H1 (cell line): Measurements from ENCODE around the gene PLIN4. TPM values are rescaled to one million over a fixed set of nuclear protein-coding genes. Genes with fewer than 3 reads are reported as not detected.

Source experiments
- BACH1 ChIP-seq: IDR thresholded peaks from 2 replicates; pipeline ENCODE4 v1.6.1; 2012; ENCODE audit warnings: low read length, improper control_type of control experiment
- BRCA1 ChIP-seq: IDR thresholded peaks from 2 replicates; pipeline ENCODE4 v1.6.1; 2012; ENCODE audit warnings: low read depth, low read length, improper control_type of control experiment
- CHD7 ChIP-seq: fragments of 300-600 bp; sonication (generic); IDR thresholded peaks from 2 replicates; pipeline ENCODE4 v1.7.1; 2012; ENCODE audit warnings: low read length, moderate library complexity, mild to moderate bottlenecking, inconsistent platforms; ENCODE audit not compliant: insufficient replicate concordance
- CREB1 ChIP-seq: IDR thresholded peaks from 2 replicates; pipeline ENCODE4 v1.6.1; 2012; ENCODE audit warnings: inconsistent platforms
- NANOG ChIP-seq: IDR thresholded peaks from 2 replicates; pipeline ENCODE4 v1.6.1; 2011; ENCODE audit warnings: low read length, low read depth, mild to moderate bottlenecking, inconsistent platforms; ENCODE audit not compliant: insufficient read depth, poor library complexity, severe bottlenecking
- POLR2A ChIP-seq, 2 experiments: IDR thresholded peaks; 1 replicate in 1 of 2; 2 replicates in 1 of 2; pipeline ENCODE4 v1.6.1; 2011; ENCODE audit warnings: low read depth in 2 of 2, low read length in 2 of 2, mild to moderate bottlenecking in 2 of 2; ENCODE audit errors: control extremely low read depth in 1 of 2
- POU5F1 ChIP-seq: IDR thresholded peaks from 2 replicates; pipeline ENCODE4 v1.6.1; 2011; ENCODE audit warnings: low read depth, mild to moderate bottlenecking, low read length, moderate library complexity
- TCF12 ChIP-seq: IDR thresholded peaks from 2 replicates; pipeline ENCODE4 v1.6.1; 2011; ENCODE audit warnings: low read depth, mild to moderate bottlenecking, low read length
- polyA plus RNA-seq, 7 experiments: library from polyadenylated mRNA; depleted of rRNA in 3 of 7; stranded (reverse) in 5 of 7; unstranded in 2 of 7; fragments of >200 nt in 5 of 7; fragments of 200-250 nt in 2 of 7; gene quantifications; 1 replicate in 5 of 7; 2 replicates in 1 of 7; 4 replicates in 1 of 7; pipeline versions ENCODE4 v1.2.1 to v1.2.3, GENCODE V29; 2011 to 2013; ENCODE audit warnings: missing spikeins in 2 of 7, mixed read lengths in 2 of 7
- total RNA-seq: library from RNA; stranded (reverse); fragmentation: NEBNext Ultra II Directional; extraction: Animal tissue kit (Norgen Biotek cat#: 25700); gene quantifications from 2 replicates; pipeline ENCODE4 v1.2.1, GENCODE V29; 2021

Gene PLIN4
- total and polyA plus RNA-seq, 2 of the 8 experiments (the other 6 are each of a cell fraction or from before 2014, with no cell fraction given), result 0.35 to 0.45 TPM

DNA sequence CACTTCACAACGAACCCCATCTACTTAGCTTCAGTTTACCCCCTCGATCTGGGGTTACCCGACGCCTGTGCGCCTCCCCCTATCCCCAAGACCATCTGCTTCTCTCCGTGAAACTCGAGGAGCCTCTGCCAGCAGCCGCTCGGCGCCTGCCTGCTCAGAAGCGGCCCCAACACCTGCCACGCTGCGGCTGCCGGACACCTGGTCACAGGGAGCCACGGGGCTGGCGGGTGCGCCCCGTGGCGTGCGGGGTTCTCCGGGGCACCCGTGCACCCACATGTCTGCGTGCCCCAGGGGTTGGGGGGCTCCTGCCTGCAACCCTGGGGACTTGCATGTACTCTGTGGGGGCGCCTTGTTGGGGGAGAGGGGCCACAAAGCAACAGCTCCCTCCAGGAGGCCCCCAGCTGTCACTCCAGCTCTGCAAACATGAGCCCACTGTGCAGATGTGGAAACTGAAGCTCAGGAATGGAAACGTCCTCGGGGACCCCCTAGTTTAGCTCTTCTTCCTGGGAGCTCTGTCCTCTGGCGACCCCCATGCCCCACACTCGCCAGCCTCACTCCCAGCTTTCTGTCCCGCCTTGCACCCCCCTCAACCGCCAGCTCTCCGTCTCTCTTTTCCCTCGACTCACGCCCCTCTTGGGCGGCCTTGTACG, 48.2 kb upstream of the PLIN4 start (continued):
- TF ChIP-seq CHD7 (no peak), CREB1 (no peak), BACH1 (no peak), POU5F1 (no peak), POLR2A (IDR thresholded peaks at IDR 0.05; ENCODE audit: control extremely low read depth in 1 of 2, low read depth in 2 of 2, low read length in 2 of 2) (no peak), NANOG (no peak), BRCA1 (no peak), TCF12 (no peak)
